Right cardiac atrium (tissue), 5 donors: ENCODE data around the gene PM20D1. TPM values are rescaled to one million over a fixed set of nuclear protein-coding genes. Genes with fewer than 3 reads are reported as not detected.

Source experiments
- ATAC-seq, 2 donors: fragments of 200-7000 bp; cut with Tn5 transposase; one replicate each; pipeline versions ENCODE4 v1.8.0 to v1.9.1; 2020; ENCODE audit warnings: moderate library complexity in 2 of 2, mild to moderate bottlenecking in 1 of 2
- DNase-seq, 3 donors: peaks; one replicate each; pipeline ENCODE4 v3.0.0-alpha.2; 2020
- H3K27ac ChIP-seq: one replicate; pipeline ENCODE4 v1.5.1; 2013; ENCODE audit warnings: mild to moderate bottlenecking, low read length, control low read depth, moderate library complexity
- H3K27me3 ChIP-seq: one replicate; pipeline ENCODE4 v1.6.1; 2013; ENCODE audit not compliant: control insufficient read depth, insufficient read depth
- H3K4me1 ChIP-seq: one replicate; pipeline ENCODE4 v1.6.1; 2013; ENCODE audit warnings: low read length; ENCODE audit not compliant: control insufficient read depth, insufficient read depth
- H3K4me3 ChIP-seq: one replicate; pipeline ENCODE4 v1.5.1; 2013; ENCODE audit warnings: low read length, control low read depth
- H3K9me3 ChIP-seq: one replicate; pipeline ENCODE4 v1.6.1; 2013; ENCODE audit warnings: low read length; ENCODE audit not compliant: control insufficient read depth
- whole genome bisulfite sequencing: extraction: QIAGEN DNeasy Blood & Tissue Kit; methylation state at CpG from one replicate; pipeline ENCODE4 v1.1.7; 2013; 5-methylcytosine and 5-hydroxymethylcytosine counted together
- intact Hi-C, 4 donors: fragments of 100-400 bp; cut with DNase I; formaldehyde crosslinking; loops; one replicate each; pipeline versions ENCODE4 v1.11.0 to v1.14.0; 2022 to 2023
- polyA plus RNA-seq: library from polyadenylated mRNA; stranded (reverse); fragments of 200-250 nt; gene quantifications from one replicate; pipeline ENCODE4 v1.2.3, GENCODE V29; 2013
- total RNA-seq, 4 donors: library from RNA; stranded (reverse); fragmentation: NEBNext Ultra II Directional; extraction: Animal tissue kit (Norgen Biotek cat#: 25700); gene quantifications; one replicate each; pipeline ENCODE4 v1.2.1, GENCODE V29; 2021
- donor health status: healthy with polysubstance abuse.
- donor health status: DM: no; HTN: yes; CAD: no.
- donor health status: DM: no; HTN: no; CAD: no.
- donor health status: DM: no; HTN: yes; CAD: no; lungs with severe emphysema.
- donor health status: DM: yes; HTN: yes; CAD: no.

Gene PM20D1
- total and polyA plus RNA-seq, 5 donors: 0.64 to 2.2 (median 1.0) TPM

- ATAC-seq: peak in 1 of 2 donors; percentile 8
- Histone ChIP-seq H3K4me3 (no peak overlapping the region), H3K27ac (peak overlapping the region; percentile 70)
Measured at GRCh38 chr1:205787287-205787916, 62.5 kb downstream of the PM20D1 start.

GRCh38 chr1:205786601-205787000, 63.3 kb downstream of the PM20D1 start:
- intact Hi-C loops: no loop called here
- Histone ChIP-seq H3K4me1 (peaks cover 3% of the 10 kb centered on the region), H3K27ac (peak overlapping the region; percentile 76), H3K9me3 (no peaks in the 10 kb centered on the region), H3K27me3 (no peaks in the 10 kb centered on the region), H3K4me3 (no peak overlapping the region)
- ATAC-seq: no peak
- WGBS: 43% methylated on average over 4 of the region's 4 CpGs
- no peak for DNase-seq

More at GRCh38 chr1:205787287-205787916, 62.5 kb downstream of the PM20D1 start:
- peaks cover 3% of the 10 kb centered on the region for H3K4me1 ChIP-seq
- WGBS: 52% methylated on average over 10 of the region's 10 CpGs
- H3K27me3 ChIP-seq: no peaks in the 10 kb centered on the region
- intact Hi-C loops: no loop called here
- no peaks in the 10 kb centered on the region for H3K9me3 ChIP-seq
- DNase-seq: peak in 1 of 3 donors; percentile 33

- ATAC-seq: no peak
- Histone ChIP-seq H3K4me1 (peaks cover 3% of the 10 kb centered on the region), H3K9me3 (no peaks in the 10 kb centered on the region), H3K4me3 (no peak overlapping the region), H3K27me3 (no peaks in the 10 kb centered on the region), H3K27ac (no peak overlapping the region)
- DNase-seq: no peak
- WGBS: 89% methylated on average over 9 of the region's 9 CpGs
- intact Hi-C loops: no loop called here
Measured at GRCh38 chr1:205785446-205785845, 64.5 kb downstream of the PM20D1 start.

GRCh38 chr1:205783904-205784303, 66.0 kb downstream of the PM20D1 start:
- Histone ChIP-seq H3K4me1 (peaks cover 3% of the 10 kb centered on the region), H3K9me3 (no peaks in the 10 kb centered on the region), H3K4me3 (no peak overlapping the region), H3K27ac (peak overlapping the region; percentile 75), H3K27me3 (no peaks in the 10 kb centered on the region)
- intact Hi-C loops: no loop called here
- ATAC-seq (peak; percentile 61 to 76), DNase-seq (peak in 2 of 3 donors; percentile 55 to 69)
- WGBS: 48% methylated on average over 4 of the region's 4 CpGs

- ATAC-seq (no peak), DNase-seq (no peak)
- peaks cover 3% of the 10 kb centered on the region for H3K4me1 ChIP-seq
- no peak overlapping the region for H3K4me3 ChIP-seq
- no peaks in the 10 kb centered on the region for H3K9me3 ChIP-seq
- intact Hi-C loops: no loop called here
- no peaks in the 10 kb centered on the region for H3K27me3 ChIP-seq
- peak overlapping the region; percentile 78 for H3K27ac ChIP-seq
Measured at GRCh38 chr1:205783433-205783795, 66.5 kb downstream of the PM20D1 start.

GRCh38 chr1:205782627-205783432, 67.1 kb downstream of the PM20D1 start:
- ATAC-seq (no peak), DNase-seq (no peak)
- WGBS: 61% methylated on average over 4 of the region's 4 CpGs
- Histone ChIP-seq H3K9me3 (no peaks in the 10 kb centered on the region), H3K4me3 (no peak overlapping the region), H3K27me3 (no peaks in the 10 kb centered on the region), H3K4me1 (peaks cover 3% of the 10 kb centered on the region), H3K27ac (peak overlapping the region; percentile 78)
- intact Hi-C loops: no loop called here

GRCh38 chr1:205780335-205780734, 69.6 kb downstream of the PM20D1 start:
- no peak for ATAC-seq
- Histone ChIP-seq H3K4me1 (peaks cover 3% of the 10 kb centered on the region), H3K9me3 (no peaks in the 10 kb centered on the region), H3K27me3 (no peaks in the 10 kb centered on the region), H3K27ac (no peak overlapping the region), H3K4me3 (no peak overlapping the region)
- intact Hi-C loops: no loop called here
- 88% methylated on average over 5 of the region's 5 CpGs for WGBS
- DNase-seq: no peak

Other genes starting within 250 kb of the PM20D1 start
- 10 to 100 TPM; 39.7 to 45.0 (median 43.2) TPM for gene ELK4, start 218.1 kb downstream of the PM20D1 start, total RNA-seq
- 6.3 TPM for gene ELK4, start 218.1 kb downstream of the PM20D1 start, polyA plus RNA-seq
- gene SLC45A3, start 169.6 kb downstream of the PM20D1 start, total RNA-seq: 1 to 10 TPM; 1.5 to 3.6 (median 2.6) TPM
- gene SLC45A3, start 169.6 kb downstream of the PM20D1 start, polyA plus RNA-seq: 1.5 TPM
- gene NUCKS1, start 100.0 kb downstream of the PM20D1 start, total RNA-seq: 100 to 1,000 TPM; 224 to 277 (median 251) TPM
- 89.9 TPM for gene NUCKS1, start 100.0 kb downstream of the PM20D1 start, polyA plus RNA-seq
- 10 to 100 TPM; 19.3 to 24.8 (median 21.4) TPM for gene RAB29, start 74.7 kb downstream of the PM20D1 start, total RNA-seq
- 10.6 TPM for gene RAB29, start 74.7 kb downstream of the PM20D1 start, polyA plus RNA-seq
- 100 to 1,000 TPM; 235 to 420 (median 330) TPM for gene SLC41A1, start 36.9 kb downstream of the PM20D1 start, total RNA-seq
- gene SLC41A1, start 36.9 kb downstream of the PM20D1 start, polyA plus RNA-seq: 187 TPM
- gene SLC26A9, start 93.3 kb upstream of the PM20D1 start, total RNA-seq: 10 to 100 TPM in 2 of 4 donors, 1 to 10 TPM in 2; 7.4 to 28.7 (median 16.0) TPM
- 12.6 TPM for gene SLC26A9, start 93.3 kb upstream of the PM20D1 start, polyA plus RNA-seq
- 1 to 10 TPM; 1.6 to 6.0 (median 4.8) TPM for gene RAB7B, start 153.3 kb upstream of the PM20D1 start, total RNA-seq
- 2.8 TPM for gene RAB7B, start 153.3 kb upstream of the PM20D1 start, polyA plus RNA-seq
- gene CTSE, start 173.8 kb upstream of the PM20D1 start, total RNA-seq: under 1 TPM in 1 of 4 donors, not detected in 3; 0.18 TPM
- gene CTSE, start 173.8 kb upstream of the PM20D1 start, polyA plus RNA-seq: not detected
- gene RHEX, start 203.0 kb upstream of the PM20D1 start, total RNA-seq: 1 to 10 TPM in 1 of 4 donors, under 1 TPM in 2, not detected in 1; 0.17 to 1.7 (median 0.82) TPM
- gene RHEX, start 203.0 kb upstream of the PM20D1 start, polyA plus RNA-seq: not detected